Cardiac muscle cell (in vitro differentiated cells and primary cell): ENCODE results near the gene ACSM4. TPM values are rescaled to one million over a fixed set of nuclear protein-coding genes. Genes with fewer than 3 reads are reported as not detected.
A peak's percentile ranks its signal among the peaks of the same experiment; 100 is the strongest.
"Not testable (repeated sequence)": the region's sequence is repeated elsewhere in the genome, so short reads cannot be mapped to it uniquely, and the experiment has no call there.

Source experiments
- DNase-seq, 2 donors: peaks; one replicate each; pipeline versions ENCODE4 v3.0.0 to v3.0.0-alpha.2; 2010 to 2017; ENCODE audit warnings: low read depth in 1 of 2, low spot score in 1 of 2
- H3K27ac ChIP-seq: fragments of 200-600 bp; sonication (generic); 2 replicates; pipeline ENCODE4 v1.5.1; 2016
- H3K27me3 ChIP-seq: fragments of 200-600 bp; sonication (generic); 2 replicates; pipeline ENCODE4 v1.6.0; 2016; ENCODE audit warnings: control low read depth
- H3K36me3 ChIP-seq: fragments of 200-600 bp; sonication (generic); 2 replicates; pipeline ENCODE4 v1.5.1; 2016; ENCODE audit warnings: control low read depth
- H3K4me1 ChIP-seq: fragments of 200-600 bp; sonication (generic); 2 replicates; pipeline ENCODE4 v1.8.1; 2017; ENCODE audit warnings: low read depth, mild to moderate bottlenecking, mixed run types
- H3K4me3 ChIP-seq: fragments of 200-600 bp; sonication (generic); 2 replicates; pipeline ENCODE4 v1.5.1; 2016; ENCODE audit warnings: mild to moderate bottlenecking
- H3K9me3 ChIP-seq: fragments of 200-600 bp; sonication (generic); 2 replicates; pipeline ENCODE4 v1.5.1; 2017; ENCODE audit warnings: low read depth, mild to moderate bottlenecking, control low read depth
- CTCF ChIP-seq: IDR thresholded peaks from 2 replicates; pipeline ENCODE4 v1.5.1; 2012; ENCODE audit warnings: low read depth, mild to moderate bottlenecking, low read length
- polyA plus RNA-seq: library from polyadenylated mRNA; unstranded; fragments of >200 nt; fragmentation: Nextera tagmentation; extraction: Ambion mirVana; gene quantifications from 2 replicates; pipeline ENCODE4 v1.2.1, GENCODE V29; 2016
- total RNA-seq: library from RNA; depleted of rRNA; stranded (reverse); fragments of >200 nt; gene quantifications from 2 replicates; pipeline ENCODE4 v1.2.3, GENCODE V29; 2016

ACSM4 gene
- total and polyA plus RNA-seq, 2 experiments from 2014 or later = not detected

GRCh38 chr12:7310070-7310469 is 6.2 kb downstream of the ACSM4 start:
- TF ChIP-seq CTCF = no peak
- Histone ChIP-seq H3K4me3 (no peak overlapping the region), H3K27ac (no peak overlapping the region), H3K4me1 (peaks cover 6% of the 10 kb centered on the region), H3K27me3 (peaks cover 3% of the 10 kb centered on the region), H3K36me3 (no peaks in the 10 kb centered on the region), H3K9me3 (no peaks in the 10 kb centered on the region)
- no peak for DNase-seq

- Histone ChIP-seq H3K27me3 (peaks cover 16% of the 10 kb centered on the region), H3K36me3 (no peaks in the 10 kb centered on the region), H3K9me3 (no peaks in the 10 kb centered on the region), H3K4me1 (no peaks in the 10 kb centered on the region), H3K4me3 (no peak overlapping the region), H3K27ac (no peak overlapping the region)
- no peak for TF ChIP-seq CTCF
- no peak for DNase-seq
Measured at GRCh38 chr12:7319930-7320329, 16.1 kb downstream of the ACSM4 start.

- TF ChIP-seq CTCF = no peak
- Histone ChIP-seq H3K27ac (no peak overlapping the region), H3K36me3 (no peaks in the 10 kb centered on the region), H3K4me1 (no peaks in the 10 kb centered on the region), H3K9me3 (no peaks in the 10 kb centered on the region), H3K27me3 (peaks cover 31% of the 10 kb centered on the region), H3K4me3 (no peak overlapping the region)
- DNase-seq = peak in 1 of 2 donors; percentile 60
Measured at GRCh38 chr12:7321624-7322023, 17.8 kb downstream of the ACSM4 start.

GRCh38 chr12:7322599-7322998 is 18.7 kb downstream of the ACSM4 start:
- Histone ChIP-seq H3K27me3 (peaks cover 39% of the 10 kb centered on the region), H3K4me3 (no peak overlapping the region), H3K9me3 (no peaks in the 10 kb centered on the region), H3K36me3 (no peaks in the 10 kb centered on the region), H3K4me1 (no peaks in the 10 kb centered on the region), H3K27ac (no peak overlapping the region)
- no peak for TF ChIP-seq CTCF
- no peak for DNase-seq

- Histone ChIP-seq H3K27ac (no peak overlapping the region), H3K36me3 (no peaks in the 10 kb centered on the region), H3K9me3 (no peaks in the 10 kb centered on the region), H3K4me1 (no peaks in the 10 kb centered on the region), H3K27me3 (peaks cover 47% of the 10 kb centered on the region), H3K4me3 (no peak overlapping the region)
- DNase-seq = no peak
- TF ChIP-seq CTCF = no peak
Measured at GRCh38 chr12:7324176-7324575, 20.3 kb downstream of the ACSM4 start.

GRCh38 chr12:7327918-7328317 is 24.0 kb downstream of the ACSM4 start:
- no peak for DNase-seq
- Histone ChIP-seq H3K4me3 (no peak overlapping the region), H3K9me3 (no peaks in the 10 kb centered on the region), H3K27me3 (peaks cover 47% of the 10 kb centered on the region), H3K27ac (no peak overlapping the region), H3K4me1 (no peaks in the 10 kb centered on the region), H3K36me3 (no peaks in the 10 kb centered on the region)
- TF ChIP-seq CTCF = no peak

GRCh38 chr12:7337790-7338189 is 33.9 kb downstream of the ACSM4 start:
- H3K4me1 ChIP-seq, H3K27me3 ChIP-seq, H3K9me3 ChIP-seq, H3K4me3 ChIP-seq, H3K27ac ChIP-seq, H3K36me3 ChIP-seq, DNase-seq: not testable (repeated sequence)
